ENCODE measurements around the gene CSTF2T. TPM values are rescaled to one million over a fixed set of nuclear protein-coding genes. Genes with fewer than 3 reads are reported as not detected.

Gene CSTF2T
- total and polyA plus RNA-seq, 7 experiments from 2014 or later: 18.4 to 52.9 (median 25.6) TPM

- DNase-seq (no peak), ATAC-seq (no peak)
- intact Hi-C loops (cut with micrococcal nuclease): no loop called here
- H3K36me3 ChIP-seq (ENCODE audit: control insufficient read depth in 2 of 3, insufficient read depth in 3 of 3, low read length in 3 of 3): no peaks in the 10 kb centered on the region
- Mint-ChIP-seq H3K4me1 (no peaks in the 10 kb centered on the region), H3K27me3 (peaks cover 6 to 29% (median 11%) of the 10 kb centered on the region in 5 donors), H3K27ac (no peak overlapping the region), H3K36me3 (no peaks in the 10 kb centered on the region), H3K4me3 (no peak overlapping the region), H3K9me3 (peaks cover 0 to 3% (median 0%) of the 10 kb centered on the region in 11 donors)
- POLR2A ChIA-PET: no interaction called here
- H3K4me3 ChIP-seq (ENCODE audit: low read length): no peak overlapping the region
- H3K27me3 ChIP-seq (ENCODE audit: control insufficient read depth in 2 of 2, insufficient read depth in 2 of 2, low read length in 2 of 2): no peaks in the 10 kb centered on the region
- H3K4me1 ChIP-seq (ENCODE audit: control insufficient read depth in 2 of 2, insufficient read depth in 2 of 2, low read length in 2 of 2): no peaks in the 10 kb centered on the region
- H3K9me3 ChIP-seq (ENCODE audit: control insufficient read depth in 2 of 3, low read length in 3 of 3): no peaks in the 10 kb centered on the region
- no peak overlapping the region for H3K27ac ChIP-seq (ENCODE audit: low read depth, low read length)
- CTCF ChIA-PET: no interaction called here
Measured at GRCh38 chr10:51658000-51658399, 41.4 kb downstream of the CSTF2T start.

- POLR2A ChIA-PET: no interaction called here
- no peak for DNase-seq
- no peaks in the 10 kb centered on the region for H3K4me1 ChIP-seq (ENCODE audit: control insufficient read depth in 2 of 2, insufficient read depth in 2 of 2, low read length in 2 of 2)
- no peaks in the 10 kb centered on the region for H3K9me3 ChIP-seq (ENCODE audit: control insufficient read depth in 2 of 3, low read length in 3 of 3)
- no peaks in the 10 kb centered on the region for H3K27me3 ChIP-seq (ENCODE audit: control insufficient read depth in 2 of 2, insufficient read depth in 2 of 2, low read length in 2 of 2)
- no peaks in the 10 kb centered on the region for H3K36me3 Mint-ChIP-seq
- intact Hi-C loops (cut with micrococcal nuclease): no loop called here
- peaks cover 0 to 2% (median 0%) of the 10 kb centered on the region in 11 donors for H3K9me3 Mint-ChIP-seq
- peaks cover 6 to 23% (median 9%) of the 10 kb centered on the region in 5 donors for H3K27me3 Mint-ChIP-seq
- H3K27ac Mint-ChIP-seq: no peak overlapping the region
- H3K4me3 ChIP-seq (ENCODE audit: low read length): no peak overlapping the region
- no peak overlapping the region for H3K4me3 Mint-ChIP-seq
- H3K27ac ChIP-seq (ENCODE audit: low read depth, low read length): no peak overlapping the region
- H3K36me3 ChIP-seq (ENCODE audit: control insufficient read depth in 2 of 3, insufficient read depth in 3 of 3, low read length in 3 of 3): no peaks in the 10 kb centered on the region
- CTCF ChIA-PET: no interaction called here
- no peak for ATAC-seq
- no peaks in the 10 kb centered on the region for H3K4me1 Mint-ChIP-seq
Measured at GRCh38 chr10:51656503-51656902, 42.9 kb downstream of the CSTF2T start.

- Mint-ChIP-seq H3K4me1 (no peaks in the 10 kb centered on the region), H3K36me3 (no peaks in the 10 kb centered on the region), H3K4me3 (no peak overlapping the region), H3K27ac (no peak overlapping the region), H3K9me3 (peaks cover 0 to 2% (median 0%) of the 10 kb centered on the region in 11 donors), H3K27me3 (peaks cover 6 to 23% (median 9%) of the 10 kb centered on the region in 5 donors)
- Histone ChIP-seq H3K4me1 (ENCODE audit: control insufficient read depth in 2 of 2, insufficient read depth in 2 of 2, low read length in 2 of 2) (no peaks in the 10 kb centered on the region), H3K36me3 (ENCODE audit: control insufficient read depth in 2 of 3, insufficient read depth in 3 of 3, low read length in 3 of 3) (no peaks in the 10 kb centered on the region), H3K27ac (ENCODE audit: low read depth, low read length) (no peak overlapping the region), H3K9me3 (ENCODE audit: control insufficient read depth in 2 of 3, low read length in 3 of 3) (no peaks in the 10 kb centered on the region), H3K27me3 (ENCODE audit: control insufficient read depth in 2 of 2, insufficient read depth in 2 of 2, low read length in 2 of 2) (no peaks in the 10 kb centered on the region), H3K4me3 (ENCODE audit: low read length) (no peak overlapping the region)
- DNase-seq: no peak
- CTCF ChIA-PET: no interaction called here
- ATAC-seq: no peak
- POLR2A ChIA-PET: no interaction called here
- intact Hi-C loops (cut with micrococcal nuclease): no loop called here
Measured at GRCh38 chr10:51654918-51655317, 44.5 kb downstream of the CSTF2T start.

GRCh38 chr10:51653025-51653424 lies 46.4 kb downstream of the CSTF2T start:
- no peak overlapping the region for H3K27ac Mint-ChIP-seq
- no peaks in the 10 kb centered on the region for H3K9me3 ChIP-seq (ENCODE audit: control insufficient read depth in 2 of 3, low read length in 3 of 3)
- CTCF ChIA-PET: no interaction called here
- no peaks in the 10 kb centered on the region for H3K4me1 Mint-ChIP-seq
- intact Hi-C loops (cut with micrococcal nuclease): no loop called here
- no peak overlapping the region for H3K4me3 ChIP-seq (ENCODE audit: low read length)
- DNase-seq (no peak), ATAC-seq (no peak)
- no peaks in the 10 kb centered on the region for H3K36me3 Mint-ChIP-seq
- peaks cover 6 to 17% (median 9%) of the 10 kb centered on the region in 5 donors for H3K27me3 Mint-ChIP-seq
- H3K27ac ChIP-seq (ENCODE audit: low read depth, low read length): no peak overlapping the region
- no peaks in the 10 kb centered on the region for H3K9me3 Mint-ChIP-seq
- H3K4me1 ChIP-seq (ENCODE audit: control insufficient read depth in 2 of 2, insufficient read depth in 2 of 2, low read length in 2 of 2): no peaks in the 10 kb centered on the region
- H3K36me3 ChIP-seq (ENCODE audit: control insufficient read depth in 2 of 3, insufficient read depth in 3 of 3, low read length in 3 of 3): no peaks in the 10 kb centered on the region
- no peak overlapping the region for H3K4me3 Mint-ChIP-seq
- POLR2A ChIA-PET: no interaction called here
- H3K27me3 ChIP-seq (ENCODE audit: control insufficient read depth in 2 of 2, insufficient read depth in 2 of 2, low read length in 2 of 2): no peaks in the 10 kb centered on the region

- H3K4me1 Mint-ChIP-seq: no peaks in the 10 kb centered on the region
- H3K4me3 Mint-ChIP-seq: no peak overlapping the region
Measured at GRCh38 chr10:51651063-51651462, 48.3 kb downstream of the CSTF2T start.

GRCh38 chr10:51649064-51649463 lies 50.3 kb downstream of the CSTF2T start:
- H3K36me3 Mint-ChIP-seq: no peaks in the 10 kb centered on the region
- POLR2A ChIA-PET: no interaction called here

More at GRCh38 chr10:51651063-51651462, 48.3 kb downstream of the CSTF2T start:
- Histone ChIP-seq H3K27ac (ENCODE audit: low read depth, low read length) (no peak overlapping the region), H3K9me3 (ENCODE audit: control insufficient read depth in 2 of 3, low read length in 3 of 3) (no peaks in the 10 kb centered on the region), H3K36me3 (ENCODE audit: control insufficient read depth in 2 of 3, insufficient read depth in 3 of 3, low read length in 3 of 3) (no peaks in the 10 kb centered on the region), H3K27me3 (ENCODE audit: control insufficient read depth in 2 of 2, insufficient read depth in 2 of 2, low read length in 2 of 2) (no peaks in the 10 kb centered on the region), H3K4me1 (ENCODE audit: control insufficient read depth in 2 of 2, insufficient read depth in 2 of 2, low read length in 2 of 2) (no peaks in the 10 kb centered on the region), H3K4me3 (ENCODE audit: low read length) (no peak overlapping the region)
- intact Hi-C loops (cut with micrococcal nuclease): no loop called here
- no peak for ATAC-seq
- ChIA-PET POLR2A (no interaction called here), CTCF (no interaction called here)
- Mint-ChIP-seq H3K27ac (no peak overlapping the region), H3K36me3 (no peaks in the 10 kb centered on the region), H3K27me3 (peaks cover 0 to 4% (median 4%) of the 10 kb centered on the region in 5 donors), H3K9me3 (no peaks in the 10 kb centered on the region)
- DNase-seq: no peak

More at GRCh38 chr10:51649064-51649463, 50.3 kb downstream of the CSTF2T start:
- CTCF ChIA-PET: no interaction called here
- Histone ChIP-seq H3K27me3 (ENCODE audit: control insufficient read depth in 2 of 2, insufficient read depth in 2 of 2, low read length in 2 of 2) (no peaks in the 10 kb centered on the region), H3K4me3 (ENCODE audit: low read length) (no peak overlapping the region), H3K27ac (ENCODE audit: low read depth, low read length) (no peak overlapping the region), H3K9me3 (ENCODE audit: control insufficient read depth in 2 of 3, low read length in 3 of 3) (no peaks in the 10 kb centered on the region), H3K4me1 (ENCODE audit: control insufficient read depth in 2 of 2, insufficient read depth in 2 of 2, low read length in 2 of 2) (no peaks in the 10 kb centered on the region), H3K36me3 (ENCODE audit: control insufficient read depth in 2 of 3, insufficient read depth in 3 of 3, low read length in 3 of 3) (no peaks in the 10 kb centered on the region)
- ATAC-seq (no peak), DNase-seq (no peak)
- no peak overlapping the region for H3K27ac Mint-ChIP-seq
- no peaks in the 10 kb centered on the region for H3K4me1 Mint-ChIP-seq
- H3K4me3 Mint-ChIP-seq: no peak overlapping the region
- peaks cover 0 to 2% (median 0%) of the 10 kb centered on the region in 11 donors for H3K9me3 Mint-ChIP-seq
- peaks cover 0 to 8% (median 4%) of the 10 kb centered on the region in 5 donors for H3K27me3 Mint-ChIP-seq
- intact Hi-C loops (cut with micrococcal nuclease): no loop called here

Data from naive thymus-derived CD4-positive, alpha-beta T cell (primary cell).